ENCODE results near the gene TNRC6B. TPM values are rescaled to one million over a fixed set of nuclear protein-coding genes. Genes with fewer than 3 reads are reported as not detected.
"Not testable (repeated sequence)": the region's sequence is repeated elsewhere in the genome, so short reads cannot be mapped to it uniquely, and the experiment has no call there.

Gene TNRC6B
- total RNA-seq, 1 experiment from 2014 or later = 58.1 TPM

DNA sequence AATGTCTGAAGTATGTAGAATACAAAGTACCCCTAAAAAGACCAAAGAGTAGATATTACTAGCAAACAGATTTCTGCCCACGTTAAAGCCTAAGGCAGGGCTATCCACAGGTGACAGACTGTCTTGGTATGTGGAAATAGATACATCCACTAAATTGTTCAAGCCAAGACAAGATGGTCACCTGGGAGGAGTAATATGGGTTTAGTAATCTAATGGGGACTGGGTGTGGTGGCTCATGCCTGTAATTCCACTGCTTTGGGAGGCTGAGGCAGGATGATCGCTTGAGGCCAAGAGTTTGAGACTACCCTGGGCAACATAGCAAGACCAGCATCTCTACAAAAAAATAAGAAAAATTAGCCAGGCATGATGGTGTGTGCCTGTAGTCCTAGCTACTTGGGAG lies 200.2 kb downstream of the TNRC6B start:
- Histone ChIP-seq H4K91ac (ENCODE audit: insufficient read length, low read depth, low read length) (no peak overlapping the region), H3K79me1 (ENCODE audit: insufficient read depth, low read depth, low read length, poor library complexity, severe bottlenecking) (peaks cover 6% of the 10 kb centered on the region), H3K4ac (ENCODE audit: low read depth, low read length) (no peak overlapping the region), H3K27ac (ENCODE audit: insufficient read length, low read depth, low read length) (no peak overlapping the region), H3K4me2 (ENCODE audit: insufficient read depth, insufficient read length, low read length) (no peak overlapping the region), H3K56ac (ENCODE audit: insufficient read length, low read depth, low read length) (no peak overlapping the region), H2BK12ac (ENCODE audit: insufficient read length, low read depth, low read length) (no peak overlapping the region), H2BK5ac (ENCODE audit: insufficient read length, low read length) (no peak overlapping the region), H3K14ac (ENCODE audit: insufficient read depth, low read length) (no peak overlapping the region), H3T11ph (ENCODE audit: low read length) (no peak overlapping the region), H2BK120ac (ENCODE audit: low read depth, low read length, poor library complexity, severe bottlenecking) (no peak overlapping the region), H2BK20ac (ENCODE audit: low read depth, low read length, poor library complexity, severe bottlenecking) (no peak overlapping the region), H3K23me2 (ENCODE audit: insufficient read length, low read depth, low read length, poor library complexity, severe bottlenecking) (no peaks in the 10 kb centered on the region), H2AK5ac (ENCODE audit: insufficient read length, low read length) (no peak overlapping the region), H3K27me3 (ENCODE audit: insufficient read depth, low read length) (no peaks in the 10 kb centered on the region), H3K23ac (ENCODE audit: insufficient read length, low read depth, low read length) (no peak overlapping the region), H3K4me1 (ENCODE audit: insufficient read depth, low read length) (no peaks in the 10 kb centered on the region), H2AFZ (ENCODE audit: low read length) (no peak overlapping the region), H3K9me3 (ENCODE audit: control insufficient read depth, low read depth, low read length) (no peaks in the 10 kb centered on the region), H2BK15ac (ENCODE audit: low read depth, low read length) (no peak overlapping the region), H3K18ac (ENCODE audit: insufficient read length, low read depth, low read length) (no peak overlapping the region), H3K79me2 (ENCODE audit: insufficient read depth, low read length) (peaks cover 4% of the 10 kb centered on the region; the same call in 1 of the 2 replicates), H3K9ac (ENCODE audit: extremely low read depth, insufficient read length, low read length) (no peak overlapping the region), H4K5ac (ENCODE audit: insufficient read length, low read depth, low read length) (no peak overlapping the region), H4K20me1 (ENCODE audit: control insufficient read depth, insufficient read depth, insufficient read length) (no peaks in the 10 kb centered on the region), H4K8ac (replicated peaks; ENCODE audit: insufficient read length, low read depth, low read length) (no peak overlapping the region)
- no peak for DNase-seq
- TF ChIP-seq, protein P1, sequence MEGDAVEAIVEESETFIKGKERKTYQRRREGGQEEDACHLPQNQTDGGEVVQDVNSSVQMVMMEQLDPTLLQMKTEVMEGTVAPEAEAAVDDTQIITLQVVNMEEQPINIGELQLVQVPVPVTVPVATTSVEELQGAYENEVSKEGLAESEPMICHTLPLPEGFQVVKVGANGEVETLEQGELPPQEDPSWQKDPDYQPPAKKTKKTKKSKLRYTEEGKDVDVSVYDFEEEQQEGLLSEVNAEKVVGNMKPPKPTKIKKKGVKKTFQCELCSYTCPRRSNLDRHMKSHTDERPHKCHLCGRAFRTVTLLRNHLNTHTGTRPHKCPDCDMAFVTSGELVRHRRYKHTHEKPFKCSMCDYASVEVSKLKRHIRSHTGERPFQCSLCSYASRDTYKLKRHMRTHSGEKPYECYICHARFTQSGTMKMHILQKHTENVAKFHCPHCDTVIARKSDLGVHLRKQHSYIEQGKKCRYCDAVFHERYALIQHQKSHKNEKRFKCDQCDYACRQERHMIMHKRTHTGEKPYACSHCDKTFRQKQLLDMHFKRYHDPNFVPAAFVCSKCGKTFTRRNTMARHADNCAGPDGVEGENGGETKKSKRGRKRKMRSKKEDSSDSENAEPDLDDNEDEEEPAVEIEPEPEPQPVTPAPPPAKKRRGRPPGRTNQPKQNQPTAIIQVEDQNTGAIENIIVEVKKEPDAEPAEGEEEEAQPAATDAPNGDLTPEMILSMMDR (conservative IDR thresholded peaks at IDR 0.05) = no peak
- H3K4me1 Mint-ChIP-seq = no peaks in the 10 kb centered on the region
- peaks cover 0 to 17% (median 12%) of the 10 kb centered on the region in 3 experiments; a peak in 5 of 7 replicates for H3K36me3 Mint-ChIP-seq (ENCODE audit: insufficient read depth in 1 of 3, low read depth in 3 of 3)
- H3K4me3 Mint-ChIP-seq = no peak overlapping the region
- no peaks in the 10 kb centered on the region for H3K9me3 Mint-ChIP-seq
- 0 out of 7 replicates have a peak overlapping the region, but pooled peaks of 1 of the 3 experiments have one; percentile 49 for H3K27ac Mint-ChIP-seq
- no CpG with 5 or more reads among the region's 2 CpGs for WGBS (ENCODE audit: extremely low coverage, insufficient read length, low lambda C conversion rate)
- H3K27me3 Mint-ChIP-seq (ENCODE audit: low read depth) = no peaks in the 10 kb centered on the region

DNA sequence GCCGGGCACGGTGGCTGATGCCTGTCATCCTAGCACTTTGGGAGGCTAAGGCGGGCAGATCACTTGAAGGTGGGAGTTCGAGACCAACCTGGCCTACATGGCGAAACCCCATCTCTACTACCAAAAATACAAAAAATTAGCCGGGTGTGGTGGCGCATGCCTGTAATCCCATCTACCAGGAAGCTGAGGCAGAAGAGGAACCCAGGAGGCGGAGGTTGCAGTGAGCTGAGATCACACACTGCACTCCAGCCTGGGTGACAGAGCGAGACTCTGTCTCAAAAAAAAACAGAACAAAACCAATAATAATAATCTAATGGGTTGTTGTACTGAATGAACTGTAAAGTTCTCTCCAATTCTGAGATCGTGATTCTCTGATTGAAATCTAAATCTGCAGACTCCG lies 200.7 kb downstream of the TNRC6B start:
- not testable (repeated sequence) for H3K79me1 ChIP-seq (ENCODE audit: insufficient read depth, low read depth, low read length, poor library complexity, severe bottlenecking); H3K14ac ChIP-seq (ENCODE audit: insufficient read depth, low read length); H3K9ac ChIP-seq (ENCODE audit: extremely low read depth, insufficient read length, low read length); H3K18ac ChIP-seq (ENCODE audit: insufficient read length, low read depth, low read length); H3K4ac ChIP-seq (ENCODE audit: low read depth, low read length); H3K79me2 ChIP-seq (ENCODE audit: insufficient read depth, low read length); H2BK12ac ChIP-seq (ENCODE audit: insufficient read length, low read depth, low read length); H2AK5ac ChIP-seq (ENCODE audit: insufficient read length, low read length); H4K8ac ChIP-seq (replicated peaks; ENCODE audit: insufficient read length, low read depth, low read length); H3K23ac ChIP-seq (ENCODE audit: insufficient read length, low read depth, low read length); H2BK5ac ChIP-seq (ENCODE audit: insufficient read length, low read length); H3K27ac Mint-ChIP-seq; H4K20me1 ChIP-seq (ENCODE audit: control insufficient read depth, insufficient read depth, insufficient read length); H3K27me3 Mint-ChIP-seq (ENCODE audit: low read depth); H3T11ph ChIP-seq (ENCODE audit: low read length); H2BK20ac ChIP-seq (ENCODE audit: low read depth, low read length, poor library complexity, severe bottlenecking); H3K56ac ChIP-seq (ENCODE audit: insufficient read length, low read depth, low read length); H3K27ac ChIP-seq (ENCODE audit: insufficient read length, low read depth, low read length); H2BK15ac ChIP-seq (ENCODE audit: low read depth, low read length); H4K5ac ChIP-seq (ENCODE audit: insufficient read length, low read depth, low read length); H3K27me3 ChIP-seq (ENCODE audit: insufficient read depth, low read length); H3K23me2 ChIP-seq (ENCODE audit: insufficient read length, low read depth, low read length, poor library complexity, severe bottlenecking); H3K9me3 Mint-ChIP-seq; H3K4me3 Mint-ChIP-seq; H3K9me3 ChIP-seq (ENCODE audit: control insufficient read depth, low read depth, low read length); H2BK120ac ChIP-seq (ENCODE audit: low read depth, low read length, poor library complexity, severe bottlenecking); H3K4me2 ChIP-seq (ENCODE audit: insufficient read depth, insufficient read length, low read length); H3K4me1 ChIP-seq (ENCODE audit: insufficient read depth, low read length); DNase-seq; H3K4me1 Mint-ChIP-seq; H4K91ac ChIP-seq (ENCODE audit: insufficient read length, low read depth, low read length); H2AFZ ChIP-seq (ENCODE audit: low read length)
- H3K36me3 Mint-ChIP-seq (ENCODE audit: insufficient read depth in 1 of 3, low read depth in 3 of 3) = peaks cover 0 to 12% (median 7%) of the 10 kb centered on the region in 3 experiments; a peak in 4 of 7 replicates
- WGBS (ENCODE audit: extremely low coverage, insufficient read length, low lambda C conversion rate) = no CpG with 5 or more reads among the region's 11 CpGs

Data from H9 (cell line).